HCT116 (cell line): ENCODE measurements around the gene ADGRG7. TPM values are rescaled to one million over a fixed set of nuclear protein-coding genes. Genes with fewer than 3 reads are reported as not detected.

Source experiments
- ATAC-seq: fragments of 200-7000 bp; cut with Tn5 transposase; 2 replicates; pipeline ENCODE4 v1.9.1; 2020; ENCODE audit warnings: mild to moderate bottlenecking, moderate library complexity
- BruUV-seq: library from RNA; stranded (reverse); fragments of 400-500 nt; replicated peaks from 2 replicates; lab custom pipeline; 2021; lab: Mats Ljungman, UMichigan
- CTCF ChIA-PET: fragments of 300-600 bp; sonication (Branson Sonifier 250); formaldehyde crosslinking; loops from one replicate; lab custom pipeline; 2021; ENCODE audit warnings: antibody characterized with exemption; lab: Charles Lee
- POLR2A ChIA-PET: fragments of 300-600, 350-600 bp; sonication (Branson Sonifier 250); formaldehyde crosslinking; loops from one replicate; lab custom pipeline; 2021; ENCODE audit warnings: antibody characterized with exemption; lab: Charles Lee
- RAD21 ChIA-PET, 2 experiments: fragments of 300-600 bp; sonication (Branson Sonifier 250); formaldehyde crosslinking; loops; one replicate each; lab custom pipeline; 2023; ENCODE audit warnings: low total read pairs in 2 of 2; ENCODE audit not compliant: uncharacterized antibody in 2 of 2, unreplicated experiment in 2 of 2, low non-redundant PET in 1 of 2; lab: Charles Lee
- DNase-seq: peaks from one replicate; pipeline ENCODE4 v3.0.0-alpha.2; 2010; ENCODE audit warnings: low read depth, low spot score
- H2AFZ ChIP-seq: fragments of 200-600 bp; shearing (Covaris generic), sonication (generic); 2 replicates; pipeline ENCODE4 v1.6.1; 2017; ENCODE audit warnings: low read depth, mixed run types, mixed read lengths, antibody characterized with exemption, low read length; ENCODE audit not compliant: poor library complexity, severe bottlenecking
- H3K27ac ChIP-seq: 2 replicates; pipeline ENCODE4 v1.5.1; 2012; ENCODE audit warnings: low read depth, low read length
- H3K27me3 ChIP-seq: fragments of 200-600 bp; sonication (generic); 2 replicates; pipeline ENCODE4 v1.6.1; 2016; ENCODE audit warnings: mixed run types, low read length, mixed read lengths; ENCODE audit not compliant: insufficient read depth
- H3K36me3 ChIP-seq, 2 experiments: fragments of 200-500 bp in 1 of 2; fragments of 200-600 bp in 1 of 2; sonication (Bioruptor generic) in 1 of 2; sonication (generic) in 1 of 2; 2 replicates each; pipeline versions ENCODE4 v1.5.1 to v1.6.1; 2014 to 2016; ENCODE audit warnings: low read length in 2 of 2, inconsistent platforms in 1 of 2, mixed read lengths in 1 of 2, mixed run types in 1 of 2; ENCODE audit not compliant: insufficient read depth in 2 of 2, control insufficient read depth in 1 of 2
- H3K4me1 ChIP-seq, 2 experiments: fragments of 200-600 bp in 1 of 2; sonication (generic) in 1 of 2; 2 replicates each; pipeline versions ENCODE4 v1.5.1 to v1.6.1; 2012 to 2017; ENCODE audit warnings: low read length in 2 of 2, inconsistent platforms in 1 of 2, mild to moderate bottlenecking in 1 of 2, mixed read lengths in 1 of 2, mixed run types in 1 of 2, moderate library complexity in 1 of 2; ENCODE audit not compliant: insufficient read depth in 2 of 2, control insufficient read depth in 1 of 2
- H3K4me2 ChIP-seq: fragments of 200-600 bp; sonication (generic); 2 replicates; pipeline ENCODE4 v1.6.1; 2017; ENCODE audit warnings: mixed run types, low read length, mixed read lengths
- H3K4me3 ChIP-seq, 2 experiments: fragments of 200-600 bp in 1 of 2; sonication (generic) in 1 of 2; replicated peaks in 1 of 2; 2 replicates each; pipeline ENCODE4 v1.5.1; 2011 to 2016; ENCODE audit warnings: low read length in 2 of 2, control low read depth in 1 of 2, low read depth in 1 of 2, mild to moderate bottlenecking in 1 of 2, mixed read lengths in 1 of 2, mixed run types in 1 of 2
- H3K79me2 ChIP-seq: fragments of 200-600 bp; sonication (generic); 2 replicates; pipeline ENCODE4 v1.6.1; 2017; ENCODE audit warnings: mild to moderate bottlenecking, mixed run types, low read length, moderate library complexity, mixed read lengths; ENCODE audit not compliant: insufficient read depth
- H3K9ac ChIP-seq: fragments of 200-600 bp; sonication (generic); 2 replicates; pipeline ENCODE4 v1.6.1; 2016; ENCODE audit warnings: low read length, mixed read lengths
- H3K9me2 ChIP-seq: fragments of 200-600 bp; sonication (generic), shearing (Covaris generic); 2 replicates; pipeline ENCODE4 v1.6.1; 2017; ENCODE audit warnings: mixed run types, mild to moderate bottlenecking, moderate library complexity; ENCODE audit not compliant: insufficient read depth
- H3K9me3 ChIP-seq, 2 experiments: fragments of 200-500 bp in 1 of 2; fragments of 200-600 bp in 1 of 2; sonication (Bioruptor generic) in 1 of 2; sonication (generic) in 1 of 2; 2 replicates each; pipeline ENCODE4 v1.6.1; 2014 to 2017; ENCODE audit warnings: low read length in 2 of 2, mixed read lengths in 2 of 2, inconsistent platforms in 1 of 2, low read depth in 1 of 2, mild to moderate bottlenecking in 1 of 2, mixed run types in 1 of 2, moderate library complexity in 1 of 2; ENCODE audit not compliant: control insufficient read depth in 1 of 2, insufficient read depth in 1 of 2
- H4K20me1 ChIP-seq: fragments of 200-600 bp; sonication (generic), shearing (Covaris generic); 2 replicates; pipeline ENCODE4 v1.6.1; 2017; ENCODE audit warnings: mixed run types, mild to moderate bottlenecking, moderate library complexity; ENCODE audit not compliant: insufficient read depth
- ATF3 ChIP-seq: IDR thresholded peaks from 2 replicates; pipeline ENCODE4 v1.6.1; 2012
- CBX3 ChIP-seq: IDR thresholded peaks from 2 replicates; pipeline ENCODE4 v1.6.1; 2012; ENCODE audit warnings: low read depth
- CEBPB ChIP-seq: IDR thresholded peaks from 2 replicates; pipeline ENCODE4 v1.6.1; 2012; ENCODE audit warnings: low read depth
- CTCF ChIP-seq, 3 experiments: fragments of 200-600 bp in 1 of 3; sonication (generic) in 1 of 3; IDR thresholded peaks in 2 of 3; conservative IDR thresholded peaks in 1 of 3; 2 replicates each; pipeline ENCODE4 v1.5.1; 2012 to 2017; ENCODE audit warnings: low read depth in 2 of 3, low read length in 2 of 3, antibody characterized with exemption in 1 of 3, borderline replicate concordance in 1 of 3, control low read depth in 1 of 3, mild to moderate bottlenecking in 1 of 3, mixed read lengths in 1 of 3, mixed run types in 1 of 3, moderate library complexity in 1 of 3; ENCODE audit not compliant: insufficient read depth in 1 of 3
- EGR1 ChIP-seq: IDR thresholded peaks from 2 replicates; pipeline ENCODE4 v1.6.1; 2012; ENCODE audit warnings: low read depth
- EZH2 ChIP-seq: fragments of 200-600 bp; sonication (generic); IDR thresholded peaks from 2 replicates; pipeline ENCODE4 v1.6.1; 2017; ENCODE audit warnings: antibody characterized with exemption, mixed run types
- EZH2phosphoT487 ChIP-seq: fragments of 200-600 bp; IDR thresholded peaks from 2 replicates; pipeline ENCODE4 v1.6.1; 2018; ENCODE audit warnings: antibody characterized with exemption, borderline replicate concordance
- FOSL1 ChIP-seq: IDR thresholded peaks from 2 replicates; pipeline ENCODE4 v1.6.1; 2012; ENCODE audit warnings: low read depth
- MAX ChIP-seq: IDR thresholded peaks from 2 replicates; pipeline ENCODE4 v1.6.1; 2012
- POLR2A ChIP-seq: IDR thresholded peaks from 2 replicates; pipeline ENCODE4 v1.7.0; 2011; ENCODE audit warnings: borderline replicate concordance; ENCODE audit not compliant: insufficient read depth, insufficient read length; ENCODE audit errors: extremely low read depth
- POLR2AphosphoS5 ChIP-seq: IDR thresholded peaks from 2 replicates; pipeline ENCODE4 v1.6.1; 2011; ENCODE audit warnings: mild to moderate bottlenecking, low read depth, low read length, moderate library complexity
- RAD21 ChIP-seq: IDR thresholded peaks from 2 replicates; pipeline ENCODE4 v1.6.1; 2012; ENCODE audit warnings: low read depth, mild to moderate bottlenecking
- REST ChIP-seq: IDR thresholded peaks from 2 replicates; pipeline ENCODE4 v1.6.1; 2012; ENCODE audit warnings: low read depth
- SIN3A ChIP-seq: IDR thresholded peaks from 2 replicates; pipeline ENCODE4 v1.6.1; 2012; ENCODE audit warnings: low read depth
- SP1 ChIP-seq: IDR thresholded peaks from 2 replicates; pipeline ENCODE4 v1.6.1; 2012; ENCODE audit warnings: low read depth
- YY1 ChIP-seq: IDR thresholded peaks from 2 replicates; pipeline ENCODE4 v1.6.1; 2011; ENCODE audit warnings: low read length, low read depth, moderate library complexity, mild to moderate bottlenecking; ENCODE audit not compliant: insufficient replicate concordance; ENCODE audit errors: extremely low read depth
- ZFX ChIP-seq: fragments of 450-650 bp; IDR thresholded peaks from 2 replicates; pipeline ENCODE4 v1.6.1; 2017
- ZNF274 ChIP-seq: fragments of 200-500 bp; sonication (Bioruptor generic); IDR thresholded peaks from 2 replicates; pipeline ENCODE4 v1.6.1; 2014; ENCODE audit warnings: mild to moderate bottlenecking, low read depth, low read length, inconsistent platforms
- intact Hi-C: fragments of 100-400 bp; cut with micrococcal nuclease; formaldehyde crosslinking; loops from 2 replicates; pipeline ENCODE4 v1.10.0; 2022
- total RNA-seq: library from RNA; stranded (reverse); gene quantifications from one replicate; pipeline ENCODE4 v1.2.1, GENCODE V29; 2021; ENCODE audit not compliant: unreplicated experiment

Gene ADGRG7
- total RNA-seq, 1 experiment from 2014 or later: not detected

- Histone ChIP-seq H3K79me2 (peaks cover 16% of the 10 kb centered on the region), H2AFZ (no peak overlapping the region), H3K9me3 (no peaks in the 10 kb centered on the region), H3K27me3 (no peaks in the 10 kb centered on the region), H3K4me3 (no peak overlapping the region), H3K9me2 (no peaks in the 10 kb centered on the region), H3K36me3 (peaks cover under 1 to 5% of the 10 kb centered on the region in 2 experiments; a peak in 2 of 4 replicates), H3K4me1 (peaks cover 5 to 17% of the 10 kb centered on the region in 2 experiments; a peak in 3 of 4 replicates), H3K4me2 (no peak overlapping the region), H3K27ac (no peak overlapping the region), H4K20me1 (peaks cover 3% of the 10 kb centered on the region; the same call in 1 of the 2 replicates), H3K9ac (no peak overlapping the region)
- ChIA-PET RAD21 (no interaction called here), POLR2A (no interaction called here), CTCF (no interaction called here)
- BruUV-seq: no TSS peak
- TF ChIP-seq EZH2 (no peak), FOSL1 (no peak), CBX3 (no peak), ATF3 (no peak), MAX (no peak), REST (no peak), POLR2A (no peak), CEBPB (no peak), EGR1 (no peak), SP1 (no peak), CTCF (IDR thresholded peaks at IDR 0.05 in 2 of 3, conservative IDR thresholded peaks at IDR 0.05 in 1 of 3; ENCODE audit: borderline replicate concordance in 1 of 3, insufficient read depth in 1 of 3, low read depth in 2 of 3, low read length in 2 of 3) (no peak), ZFX (no peak), YY1 (no peak), ZNF274 (no peak), EZH2phosphoT487 (no peak), POLR2AphosphoS5 (no peak), SIN3A (no peak), RAD21 (no peak)
- DNase-seq (no peak), ATAC-seq (no peak)
- intact Hi-C loops: no loop called here
Measured at GRCh38 chr3:100706365-100706764, 97.0 kb downstream of the ADGRG7 start.
